Measurements from ENCODE around the gene SOCS6.

SOCS6 gene

DNA sequence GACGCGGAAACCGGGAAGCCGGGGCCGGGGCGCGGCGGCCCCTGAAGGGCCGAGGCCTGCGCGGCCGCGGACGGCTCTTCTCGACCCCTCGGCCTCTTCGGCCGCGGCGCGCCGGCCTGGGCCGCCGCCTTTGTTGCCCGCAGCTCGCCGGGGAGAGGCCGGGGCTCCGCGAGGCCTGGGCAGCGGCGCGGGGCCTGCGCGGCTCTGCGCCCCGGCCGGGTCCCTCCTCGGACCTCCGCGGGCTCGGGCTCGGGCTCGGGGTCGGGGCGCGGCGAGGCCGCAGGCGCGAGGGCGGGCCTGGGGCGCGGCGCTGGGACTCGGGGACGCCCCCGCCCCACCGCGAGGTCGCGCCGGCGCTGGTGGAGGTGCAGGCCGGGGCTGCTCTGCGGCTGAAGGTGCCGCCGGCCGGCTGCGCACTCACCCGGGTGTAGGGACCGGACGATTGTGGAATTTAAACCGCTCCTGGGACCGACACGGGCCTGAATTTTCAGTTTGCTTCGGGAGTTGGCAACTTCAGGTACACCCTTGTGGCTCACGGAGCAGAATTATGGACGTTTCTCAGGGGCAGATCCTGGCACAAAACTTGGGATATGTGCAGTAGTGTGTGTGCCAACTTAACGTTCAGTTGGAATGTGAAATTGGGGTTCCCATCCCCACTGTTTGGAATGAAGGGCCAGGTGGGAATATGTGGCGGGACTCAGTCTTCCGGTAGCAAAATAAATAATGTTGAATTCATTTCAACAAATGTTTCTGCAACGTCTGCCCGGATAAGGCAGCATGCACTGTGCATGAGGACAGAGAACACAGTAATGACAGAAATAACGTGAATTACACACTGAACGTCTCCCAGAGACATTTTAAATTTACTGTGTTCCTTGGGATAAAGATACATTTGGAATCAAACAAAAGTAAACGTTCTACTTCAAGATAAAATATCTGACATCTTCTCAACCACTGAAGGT, 787 bp downstream of the SOCS6 start:
- DNase-seq (ENCODE audit: low read depth, low spot score) = no peak

- DNase-seq (ENCODE audit: low read depth, low spot score) = no peak
These were observed 1.8 kb downstream of the SOCS6 start for GRCh38 chr18:70290482-70291294.

DNA sequence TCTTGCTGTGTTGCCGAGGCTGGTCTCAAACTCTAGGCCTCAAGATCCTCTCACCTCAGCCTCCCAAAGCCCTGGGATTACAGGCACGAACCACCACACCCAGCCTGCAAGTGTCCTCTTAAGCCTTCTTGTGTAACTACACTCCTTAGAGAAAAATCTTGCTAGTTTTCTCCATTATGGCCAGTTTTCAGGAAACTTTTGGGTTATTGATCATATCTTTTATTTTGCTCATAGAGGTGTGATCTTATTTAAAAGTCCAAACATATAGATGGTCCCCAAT, 2.4 kb downstream of the SOCS6 start:
- no peak for DNase-seq (ENCODE audit: low read depth, low spot score)

- no peak for DNase-seq (ENCODE audit: low read depth, low spot score)
These were observed 3.8 kb downstream of the SOCS6 start for GRCh38 chr18:70292628-70293027.

GRCh38 chr18:70293166-70293565, 4.3 kb downstream of the SOCS6 start:
- no peak for DNase-seq (ENCODE audit: low read depth, low spot score)

GRCh38 chr18:70294471-70295191, 5.8 kb downstream of the SOCS6 start:
- no peak for DNase-seq (ENCODE audit: low read depth, low spot score)

- DNase-seq (ENCODE audit: low read depth, low spot score) = no peak
These were observed 6.6 kb downstream of the SOCS6 start for GRCh38 chr18:70295192-70296188.

- no peak for DNase-seq (ENCODE audit: low read depth, low spot score)
These were observed 7.4 kb downstream of the SOCS6 start for GRCh38 chr18:70296289-70296688.

GRCh38 chr18:70296781-70297180, 7.9 kb downstream of the SOCS6 start:
- no peak for DNase-seq (ENCODE audit: low read depth, low spot score)

DNA sequence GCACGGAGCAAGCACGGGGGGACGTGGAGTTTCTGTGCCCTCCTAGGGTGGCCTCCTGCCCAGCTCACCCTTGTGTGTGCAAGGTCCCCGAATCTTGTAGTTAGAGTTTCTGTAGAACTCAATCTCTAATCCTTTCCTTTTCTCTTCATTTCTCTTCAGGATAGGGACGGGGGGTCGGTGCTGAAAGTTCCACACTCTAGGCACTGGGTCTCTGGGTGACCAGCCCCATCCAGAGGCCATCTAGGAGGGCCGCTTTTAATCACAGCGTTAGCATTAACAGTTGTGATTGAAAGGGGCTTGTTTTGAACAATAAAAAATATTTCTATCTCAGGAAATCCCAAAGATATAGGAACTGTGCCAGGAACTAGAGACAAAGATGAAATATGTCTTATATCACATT, 10.5 kb downstream of the SOCS6 start:
- DNase-seq (ENCODE audit: low read depth, low spot score) = no peak

DNA sequence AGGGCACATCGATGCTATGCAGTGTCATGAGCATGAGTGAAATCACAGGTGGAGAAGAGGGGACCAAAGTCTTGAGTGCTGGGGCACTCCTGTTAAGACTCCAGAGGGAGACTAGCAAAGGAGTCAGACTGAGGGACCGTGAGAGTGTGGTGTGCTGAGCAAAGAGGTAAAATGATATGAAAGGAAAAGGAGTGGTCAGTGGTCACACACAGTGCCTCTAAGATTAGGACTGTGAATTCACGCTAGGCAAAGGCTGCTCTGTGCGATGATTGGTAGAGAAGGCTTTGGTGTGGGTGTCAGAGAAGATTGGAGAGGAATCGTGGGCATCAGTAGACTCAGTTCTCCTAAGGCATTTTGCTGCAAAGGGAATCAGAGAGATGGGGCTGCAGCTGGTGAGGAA, 12.8 kb downstream of the SOCS6 start:
- no peak for DNase-seq (ENCODE audit: low read depth, low spot score)

GRCh38 chr18:70308555-70309294, 19.9 kb downstream of the SOCS6 start:
- no peak for DNase-seq (ENCODE audit: low read depth, low spot score)

DNA sequence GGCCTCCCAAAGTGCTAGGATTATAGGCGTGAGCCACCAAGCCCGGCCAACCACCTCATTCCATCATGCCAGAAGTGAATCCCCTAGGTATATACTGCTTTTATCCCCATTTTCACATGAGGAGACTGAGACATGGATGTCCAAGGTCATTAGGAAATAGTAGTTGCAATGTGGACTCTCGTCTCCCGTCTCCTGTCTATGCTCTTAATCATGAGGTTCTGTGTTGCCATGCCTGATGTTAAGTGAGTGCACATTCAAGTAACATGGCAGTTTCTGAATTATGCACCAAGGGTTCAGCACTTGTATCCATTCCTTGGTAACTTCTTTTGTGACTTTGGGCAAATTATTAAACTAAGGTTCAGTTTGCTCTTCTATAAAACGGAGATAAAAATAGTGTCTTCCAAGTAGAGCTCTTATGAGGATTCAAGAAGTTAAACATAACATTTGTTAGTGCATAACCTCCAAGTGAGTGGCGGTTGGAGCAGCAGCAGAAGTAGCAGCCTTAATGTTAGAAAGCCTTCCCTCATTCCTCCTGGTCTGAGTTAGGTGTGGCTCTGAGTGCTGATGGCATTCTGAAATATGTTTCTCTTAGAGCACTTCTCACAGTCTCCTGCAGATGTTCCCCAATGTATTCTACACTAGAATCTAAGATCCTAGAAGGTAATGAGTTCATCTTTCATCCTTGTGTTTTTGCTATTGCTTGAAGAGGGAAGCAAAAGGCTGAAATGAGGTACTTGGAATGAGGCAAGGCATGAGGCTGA, 21.9 kb downstream of the SOCS6 start:
- DNase-seq (ENCODE audit: low read depth, low spot score) = no peak

DNA sequence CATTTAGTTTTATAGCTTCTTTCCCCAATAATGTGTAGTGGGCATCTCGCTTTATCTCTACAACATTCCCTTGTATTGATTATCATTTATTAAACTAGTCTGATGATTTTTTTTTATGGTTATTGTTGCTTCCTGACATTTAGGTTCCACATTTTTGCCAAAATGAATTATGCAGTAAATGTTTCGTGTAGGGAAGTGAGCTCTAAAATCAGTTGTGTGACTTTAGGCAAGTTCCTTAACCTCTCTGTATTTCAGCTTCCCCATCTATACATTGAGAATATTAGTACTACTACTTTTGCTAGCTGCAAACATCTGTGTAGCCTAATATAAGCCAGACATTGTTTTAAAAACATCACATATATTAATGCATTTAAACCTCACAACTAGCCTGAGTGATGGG, 22.9 kb downstream of the SOCS6 start:
- no peak for DNase-seq (ENCODE audit: low read depth, low spot score)

GRCh38 chr18:70313640-70314039, 24.8 kb downstream of the SOCS6 start:
- DNase-seq (ENCODE audit: low read depth, low spot score) = no peak

DNA sequence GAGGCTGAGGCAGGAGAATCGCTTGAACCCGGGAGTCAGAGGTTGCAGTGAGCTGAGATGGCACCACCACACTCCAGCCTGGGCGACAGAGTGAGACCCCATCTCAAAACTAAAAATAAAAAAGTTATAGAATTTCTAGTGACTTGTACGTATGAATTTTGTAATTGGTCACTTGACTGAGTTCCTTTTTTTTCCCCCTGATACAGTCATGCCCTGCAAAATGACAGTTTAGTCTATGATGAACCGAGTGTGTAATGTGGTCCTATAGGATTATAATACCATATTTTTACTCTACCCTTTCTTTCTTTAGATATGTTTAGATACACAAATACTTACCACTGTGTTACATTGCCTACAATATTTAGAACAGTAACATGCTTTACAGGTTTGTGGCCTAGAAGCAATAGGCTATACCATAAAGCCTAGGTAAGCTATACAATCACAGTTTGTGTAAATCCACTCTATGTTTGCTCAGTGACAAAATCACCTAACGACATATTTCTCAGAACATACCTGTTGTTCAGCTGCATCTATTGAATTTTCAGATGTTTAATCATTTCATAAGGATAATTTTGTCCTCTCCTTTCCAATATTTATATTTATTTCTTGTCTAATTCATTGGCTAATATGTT, 25.4 kb downstream of the SOCS6 start:
- DNase-seq (ENCODE audit: low read depth, low spot score) = no peak

GRCh38 chr18:70319187-70319586, 30.3 kb downstream of the SOCS6 start:
- DNase-seq (ENCODE audit: low read depth, low spot score) = no peak

DNA sequence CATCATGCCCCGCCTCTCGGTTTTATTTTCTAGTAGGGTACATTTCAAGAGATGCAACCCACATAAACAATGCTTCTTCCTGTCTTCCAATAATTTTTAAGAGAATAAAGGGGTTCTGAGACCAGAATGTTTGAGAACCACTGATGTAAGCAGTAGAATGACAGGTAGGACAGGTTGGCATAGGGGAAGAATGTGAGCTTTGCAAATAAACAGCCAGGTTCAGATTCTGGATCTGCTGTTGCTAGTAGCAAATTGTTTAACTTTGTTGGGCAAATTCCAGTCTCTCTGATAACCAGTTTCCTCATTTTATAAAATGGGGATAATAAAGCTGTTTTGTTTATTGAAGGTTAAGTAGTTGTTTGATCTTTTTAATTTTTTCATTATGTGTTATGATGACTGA, 32.8 kb downstream of the SOCS6 start:
- DNase-seq (ENCODE audit: low read depth, low spot score) = no peak

DNA sequence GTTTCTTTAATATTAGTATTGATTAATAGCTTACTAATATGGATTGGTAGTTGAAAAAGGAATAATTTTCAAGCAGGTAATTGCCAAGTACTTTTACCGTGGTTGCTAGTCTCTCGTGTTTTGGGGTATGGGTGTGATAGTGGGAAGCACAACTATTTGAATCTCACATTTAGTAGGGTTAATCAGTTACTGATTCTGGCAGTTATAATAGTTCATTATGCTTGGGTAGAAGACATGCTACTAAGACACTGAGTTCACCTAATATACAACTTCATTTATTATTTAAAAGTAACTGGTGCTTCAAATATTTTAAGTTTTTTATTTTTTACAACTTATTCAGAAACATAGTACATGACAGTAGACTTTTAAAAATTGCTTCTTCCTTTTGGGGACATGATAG, 33.5 kb downstream of the SOCS6 start:
- no peak for DNase-seq (ENCODE audit: low read depth, low spot score)
